Putamen (tissue), 1 donor: ENCODE data around the gene XDH.
A peak's percentile ranks its signal among the peaks of the same experiment; 100 is the strongest.

Experiments used
- DNase-seq: peaks from one replicate; pipeline ENCODE4 v3.0.0-alpha.2; 2016; ENCODE audit warnings: low spot score

Gene XDH

GRCh38 chr2:31402388-31402787 is 12.2 kb downstream of the XDH start:
- no peak for DNase-seq

- no peak for DNase-seq
Observed at GRCh38 chr2:31401580-31401979, 13.0 kb downstream of the XDH start.

GRCh38 chr2:31398881-31399280 is 15.7 kb downstream of the XDH start:
- no peak for DNase-seq

DNA sequence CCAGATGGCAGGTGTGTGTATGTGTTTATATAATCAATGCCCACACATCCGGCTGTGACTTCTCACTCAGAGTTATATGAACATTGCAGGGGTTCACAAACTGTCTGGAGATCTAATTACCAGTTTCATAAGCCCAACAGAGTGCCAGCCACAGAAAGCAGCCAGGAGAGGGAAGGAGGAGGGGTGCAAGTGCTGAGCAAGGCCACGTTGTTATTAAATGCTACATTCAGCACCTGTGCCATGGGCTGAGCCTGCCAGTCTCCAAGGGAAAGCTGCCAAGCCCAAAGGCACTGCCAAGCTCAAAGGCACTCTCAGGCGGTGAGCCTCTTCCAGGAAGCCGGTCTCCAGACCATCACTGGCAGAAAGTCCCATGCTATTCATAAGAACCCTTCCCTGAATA is 17.4 kb downstream of the XDH start:
- peak; percentile 5 for DNase-seq

DNA sequence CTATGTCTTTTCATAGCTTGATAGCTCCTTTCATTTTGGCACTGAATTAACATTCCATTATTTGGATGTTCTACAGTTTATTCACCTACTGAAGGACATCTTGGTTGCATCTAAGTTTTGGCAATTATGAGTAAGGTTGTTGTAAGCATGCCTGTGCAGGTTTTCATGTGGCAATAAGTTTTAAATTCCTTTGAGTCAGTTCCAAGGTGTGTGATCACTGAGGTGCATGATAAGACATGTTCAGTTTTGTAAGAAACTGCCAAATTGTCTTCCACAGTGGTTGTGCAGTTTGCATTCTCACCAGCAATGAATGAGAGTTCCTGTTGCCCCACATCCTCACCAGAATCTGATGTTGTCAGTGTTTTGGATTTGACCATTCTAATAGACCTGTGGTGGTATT is 24.2 kb downstream of the XDH start:
- no peak for DNase-seq

GRCh38 chr2:31388736-31389135 is 25.8 kb downstream of the XDH start:
- DNase-seq, result no peak

- DNase-seq, result no peak
Observed at GRCh38 chr2:31387850-31388249, 26.7 kb downstream of the XDH start.

DNA sequence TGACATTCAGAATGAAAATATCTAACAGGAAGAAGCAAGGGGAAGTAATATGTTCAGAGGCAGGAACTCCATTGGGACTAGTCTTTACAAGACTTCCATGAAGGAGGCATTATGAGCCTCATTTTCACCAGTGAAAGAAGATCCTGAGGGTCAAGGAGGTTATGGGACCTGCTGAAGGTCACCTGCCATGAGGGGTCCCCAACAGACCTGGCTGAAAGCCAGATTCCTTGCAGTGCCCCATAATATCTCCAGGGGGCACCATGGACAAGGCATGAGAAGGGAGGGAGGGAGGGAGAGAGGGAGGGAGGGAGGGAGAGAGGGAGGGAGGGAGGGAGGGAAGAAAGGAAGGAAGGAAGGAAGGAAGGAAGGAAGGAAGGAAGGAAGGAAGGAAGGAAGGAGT is 27.9 kb downstream of the XDH start:
- DNase-seq, result no peak

DNA sequence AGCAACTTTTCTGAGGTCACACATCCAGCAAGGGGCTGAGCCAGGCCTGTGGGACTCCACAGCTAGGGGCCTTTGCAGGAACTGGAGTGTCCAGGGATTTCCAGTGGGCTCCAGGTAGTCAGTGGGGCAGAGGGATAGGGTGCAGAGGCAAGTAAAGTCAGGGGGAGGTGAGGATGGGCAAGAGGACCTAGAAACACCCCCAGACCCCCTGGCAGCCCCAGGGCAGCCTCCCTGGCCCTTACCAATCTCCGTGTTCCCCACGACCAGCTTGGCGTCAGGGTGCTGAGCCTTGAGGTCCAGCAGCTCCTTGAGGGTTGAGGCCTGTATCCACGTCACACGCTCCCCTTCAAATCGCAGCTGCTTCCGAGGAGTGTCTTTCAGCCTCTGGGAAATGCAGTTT is 28.4 kb downstream of the XDH start:
- no peak for DNase-seq

- DNase-seq, result no peak
Observed at GRCh38 chr2:31384771-31385276, 29.7 kb downstream of the XDH start.

DNA sequence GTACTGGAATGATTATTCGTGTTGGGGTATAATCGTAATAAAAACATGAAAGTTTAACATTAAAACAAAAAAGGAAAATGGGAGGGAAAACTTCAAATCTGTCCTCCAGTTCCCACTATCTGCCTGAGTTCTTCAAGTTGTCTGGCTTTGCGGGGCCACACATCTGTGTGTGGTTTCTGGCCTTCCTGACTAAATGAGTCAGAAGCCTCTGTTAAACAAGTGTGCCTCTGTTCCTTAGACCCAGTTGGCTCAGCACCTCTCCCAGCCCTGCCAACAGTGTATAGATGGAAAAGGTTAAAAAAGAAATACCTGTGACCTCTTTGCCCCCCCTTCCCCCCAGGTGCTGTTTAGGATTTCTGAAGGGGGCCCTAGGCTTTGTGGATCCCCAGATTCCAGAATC is 30.2 kb downstream of the XDH start:
- no peak for DNase-seq

GRCh38 chr2:31383471-31384153 is 30.9 kb downstream of the XDH start:
- no peak for DNase-seq

DNA sequence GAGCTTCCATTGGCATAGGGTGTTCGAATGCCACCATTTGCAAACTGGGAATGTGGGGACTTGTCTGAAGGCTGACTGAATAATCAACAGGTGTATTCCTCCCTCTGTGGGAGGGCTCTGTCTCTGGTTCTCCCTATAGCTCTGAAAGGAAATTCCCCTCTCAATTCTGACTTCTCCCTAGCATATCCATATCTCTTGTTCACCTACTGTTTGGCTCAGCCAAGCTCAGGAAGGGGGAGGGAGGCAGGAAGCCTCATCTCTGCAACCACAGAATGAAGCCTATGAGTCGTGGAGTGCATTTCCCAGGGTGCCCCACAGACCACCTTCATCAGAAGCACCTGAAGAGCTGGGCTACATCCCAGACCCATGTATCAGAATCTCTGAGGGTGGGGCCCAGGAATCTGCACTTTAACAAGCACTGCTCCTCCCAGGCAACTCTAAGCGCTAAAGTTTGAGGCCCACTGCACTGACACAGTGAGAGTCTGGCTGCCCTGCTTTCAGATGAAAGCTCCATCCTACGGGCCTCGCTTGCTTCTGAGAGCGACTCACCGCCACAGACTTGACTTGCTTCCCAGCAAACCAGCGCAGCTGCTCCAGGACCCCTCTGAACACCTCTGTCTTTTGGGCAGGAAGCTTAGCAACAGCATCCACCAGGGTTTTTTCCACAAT is 32.0 kb downstream of the XDH start:
- no peak for DNase-seq

- DNase-seq, result no peak
Observed at GRCh38 chr2:31381601-31382000, 32.9 kb downstream of the XDH start.

DNA sequence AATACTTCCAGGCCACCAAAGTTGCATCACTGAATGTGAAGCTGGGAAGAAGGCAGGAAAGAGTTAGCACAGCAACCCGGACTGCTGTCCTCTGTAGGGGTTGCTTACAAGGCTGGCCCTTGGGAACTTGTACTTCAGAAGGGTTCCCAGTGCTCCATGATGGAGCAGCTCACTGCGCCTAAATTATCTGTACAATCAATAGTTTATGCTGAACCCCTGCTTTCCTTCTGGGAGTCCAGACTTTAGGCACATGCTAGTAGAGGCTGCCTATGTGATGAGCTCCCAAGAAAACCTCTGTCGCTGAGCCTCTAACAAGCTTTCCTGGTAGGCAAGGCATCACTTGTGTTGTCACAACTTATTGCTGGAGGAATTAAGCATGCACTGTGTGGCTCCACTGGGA is 34.3 kb downstream of the XDH start:
- no peak for DNase-seq

- no peak for DNase-seq
Observed at GRCh38 chr2:31379747-31380146, 34.8 kb downstream of the XDH start.

DNA sequence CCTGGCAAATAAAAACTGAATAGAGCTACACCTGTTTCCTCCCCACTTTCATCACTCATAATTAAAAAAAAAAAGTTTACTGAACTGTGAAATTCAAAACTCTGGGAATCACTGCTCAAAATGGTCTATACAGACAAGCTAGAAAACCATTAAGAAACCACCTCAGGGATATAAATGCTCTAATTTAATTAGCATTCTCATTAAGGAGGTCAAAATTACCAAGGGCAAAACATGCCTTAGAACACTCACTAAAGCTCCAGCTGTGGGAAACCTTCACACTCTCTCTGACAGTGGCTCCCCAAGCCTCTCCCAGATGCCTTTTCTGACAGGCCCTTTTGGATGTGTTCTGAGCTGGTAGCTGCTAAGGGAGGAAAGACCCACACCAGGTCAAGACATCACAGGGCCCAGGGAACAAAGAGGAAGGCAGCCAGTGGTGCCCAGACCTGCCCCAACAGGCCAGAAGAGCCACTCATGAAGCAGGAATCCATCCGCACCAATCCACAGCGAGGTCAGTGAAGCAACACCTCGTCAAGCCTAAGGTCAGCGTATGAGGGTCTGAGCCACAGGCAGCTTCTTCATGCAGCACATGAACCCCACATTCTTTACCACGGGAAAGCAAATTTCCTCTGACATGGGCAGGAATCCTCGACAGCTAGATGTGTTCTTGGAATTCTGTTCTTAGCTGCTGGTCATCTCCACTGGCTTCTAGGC is 35.6 kb downstream of the XDH start:
- DNase-seq, result no peak

DNA sequence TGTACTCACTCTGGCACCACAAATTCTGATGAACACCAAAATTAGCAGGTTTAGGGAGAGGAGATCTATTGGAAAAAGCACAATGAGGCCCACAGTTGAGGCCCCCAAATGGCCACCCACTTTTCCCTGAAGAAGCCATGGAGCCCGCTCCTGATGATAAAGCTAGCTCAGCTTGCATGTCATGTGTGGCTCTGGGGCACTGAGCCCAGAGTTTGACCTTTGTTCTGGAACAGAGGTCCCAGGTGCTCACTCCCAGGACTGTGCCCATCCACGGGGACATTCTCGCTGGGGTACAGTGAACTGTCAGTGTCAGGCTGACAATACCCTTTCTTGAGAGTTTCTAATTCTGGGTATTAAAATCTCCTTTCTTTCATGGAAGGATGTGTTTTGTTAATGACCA is 36.2 kb downstream of the XDH start:
- DNase-seq, result no peak

GRCh38 chr2:31373127-31373526 is 41.4 kb downstream of the XDH start:
- no peak for DNase-seq

DNA sequence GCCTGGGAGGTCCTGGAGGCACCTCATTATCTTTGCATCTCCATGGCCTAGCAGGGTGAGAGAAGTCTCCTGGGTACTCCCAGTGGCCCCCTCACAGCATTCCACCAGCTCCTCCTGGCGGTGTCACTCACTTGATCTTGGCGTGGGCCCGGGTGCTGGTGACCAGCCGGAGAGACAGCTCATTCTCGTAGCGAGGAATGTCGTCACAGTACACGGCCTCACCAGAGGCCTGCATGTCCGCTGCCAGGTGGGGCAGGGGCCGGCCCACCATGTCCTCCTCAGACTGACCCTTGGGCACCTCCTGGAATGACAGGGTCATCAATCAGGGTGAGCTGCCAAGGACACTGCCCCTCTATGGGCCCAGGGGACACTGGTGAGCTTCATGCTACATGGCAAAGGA is 42.4 kb downstream of the XDH start:
- DNase-seq, result no peak

DNA sequence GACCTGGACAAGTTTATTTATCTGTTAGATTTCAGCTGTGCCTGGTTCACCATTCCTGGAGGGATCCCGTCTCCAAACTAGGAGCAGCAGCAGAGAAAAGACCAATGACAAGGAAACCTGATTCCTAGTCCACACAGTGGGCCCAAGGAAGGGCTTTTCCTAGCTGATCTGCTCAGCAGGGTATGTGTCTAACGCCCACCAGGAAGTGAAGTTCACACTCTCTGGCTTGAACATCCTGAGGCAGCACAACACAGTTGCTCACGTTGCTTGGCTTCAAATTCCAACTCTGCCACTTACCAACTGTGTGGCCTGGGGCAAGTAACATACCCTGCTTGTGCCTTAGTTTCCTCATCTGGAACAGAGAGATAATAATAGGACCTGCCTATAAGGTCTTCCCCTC is 42.9 kb downstream of the XDH start:
- no peak for DNase-seq

DNA sequence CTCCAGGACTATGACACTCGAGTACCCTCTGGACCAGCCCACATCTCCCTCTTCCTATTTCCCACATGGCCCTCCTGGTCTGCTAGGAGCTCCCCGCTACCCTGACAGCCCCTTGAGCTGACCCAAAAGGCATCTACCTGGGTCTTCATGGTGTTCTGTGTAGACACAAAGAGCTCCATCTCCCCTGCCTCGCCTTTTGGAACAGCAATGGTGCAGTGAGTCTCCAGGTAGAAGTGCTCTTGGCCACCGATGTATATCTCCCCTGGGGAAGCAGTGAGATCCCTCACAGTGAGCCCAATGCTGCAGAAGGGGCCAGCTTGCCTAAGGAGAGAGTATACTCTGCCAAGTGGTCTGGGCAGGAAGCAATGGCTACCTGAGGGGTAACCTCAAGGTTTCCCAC is 47.8 kb downstream of the XDH start:
- no peak for DNase-seq

DNA sequence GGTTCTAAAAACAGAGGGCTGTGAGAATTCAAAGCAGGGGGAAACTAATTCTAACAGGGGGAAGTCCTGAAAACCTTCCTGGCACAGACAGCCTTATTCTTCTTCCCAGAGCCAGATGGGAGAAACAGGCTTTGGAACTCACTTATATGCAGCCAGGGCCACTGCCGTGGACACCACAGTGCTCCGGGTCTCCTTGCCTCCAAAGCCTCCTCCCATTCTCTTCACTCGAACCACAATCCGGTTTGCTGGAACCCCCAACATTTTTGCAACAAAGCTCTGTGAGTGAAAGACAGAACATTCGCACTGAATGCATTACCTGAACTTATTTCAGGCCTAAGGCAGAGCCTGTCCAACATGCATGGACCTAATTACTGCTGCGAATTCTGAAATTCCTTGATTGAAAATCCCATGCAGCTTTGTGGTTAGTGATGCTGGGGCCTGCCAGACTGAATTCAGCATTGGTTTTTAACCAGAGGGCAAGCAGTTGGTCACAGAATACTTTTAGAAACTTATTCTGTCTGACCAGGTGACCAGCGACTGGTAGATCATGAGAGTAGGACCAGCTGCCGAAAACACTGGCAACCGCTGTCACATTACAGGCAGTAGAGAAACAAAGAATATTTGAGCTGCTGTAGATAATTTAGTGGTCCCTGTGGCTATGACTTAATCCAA is 48.6 kb downstream of the XDH start:
- no peak for DNase-seq
